ENCODE measurements around the gene PRSS38. TPM values are rescaled to one million over a fixed set of nuclear protein-coding genes. Genes with fewer than 3 reads are reported as not detected.

Gene PRSS38
- polyA plus RNA-seq, 1 donor (not counting 4 experiments of a cell fraction or from before 2014, with no cell fraction given): not detected

DNA sequence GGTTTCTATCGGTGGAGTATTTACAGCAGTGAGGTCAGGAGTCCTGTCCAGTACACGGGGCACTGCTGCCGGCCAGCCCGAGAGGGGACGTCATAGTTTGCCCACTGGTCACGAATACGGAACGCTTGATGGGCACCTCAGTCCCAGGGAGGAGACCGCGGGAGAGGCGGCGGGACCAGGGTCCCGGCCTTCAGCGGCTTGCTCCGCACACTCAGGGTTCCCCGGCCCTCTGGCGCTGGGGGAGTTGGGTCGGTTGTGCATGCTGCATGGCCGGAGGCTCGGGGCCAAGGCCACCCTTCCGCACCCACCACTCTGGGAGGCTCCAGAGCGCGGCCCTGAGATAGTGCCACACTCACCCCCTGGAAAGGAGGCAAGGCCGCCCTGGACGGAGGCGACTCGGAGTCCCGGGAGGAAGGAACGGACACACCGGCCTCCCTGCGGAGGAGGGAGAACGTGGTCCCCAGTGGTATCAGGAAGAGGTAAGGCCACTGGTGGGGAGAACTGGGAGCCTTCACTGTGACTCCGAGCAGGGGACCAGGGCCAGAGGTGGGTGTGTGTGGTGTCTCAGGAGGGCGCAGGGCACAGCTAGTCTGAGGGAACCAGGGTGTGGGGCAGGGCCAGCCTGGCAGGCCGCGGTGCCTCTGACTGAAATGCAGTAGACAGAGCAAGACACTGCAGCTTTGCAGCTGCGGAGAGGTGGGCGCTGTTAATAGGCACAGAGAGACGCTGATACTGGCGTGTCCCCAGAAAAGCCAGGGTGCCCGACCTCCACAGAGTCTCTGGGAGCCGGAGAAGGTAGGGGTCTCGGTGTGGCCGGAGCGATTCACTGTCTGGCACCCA, 28.6 kb upstream of the PRSS38 start:
- peak overlapping the region; percentile 48 for H2AFZ ChIP-seq (ENCODE audit: control insufficient read depth, low read length)
- H3K9me3 ChIP-seq (ENCODE audit: control insufficient read depth, low read depth, low read length): no peaks in the 10 kb centered on the region
- TF ChIP-seq CTCF (optimal IDR thresholded peaks at IDR 0.05 in 1 of 3, IDR thresholded peaks at IDR 0.05 in 1 of 3, conservative IDR thresholded peaks at IDR 0.05 in 1 of 3; ENCODE audit: extremely low read depth in 1 of 3, insufficient read depth in 2 of 3, low read length in 3 of 3): no peak
- no peak for TF ChIP-seq EZH2 (IDR thresholded peaks at IDR 0.05; ENCODE audit: low read length)
- dilution Hi-C loops (cut with MboI; ENCODE audit: extremely low pct_ligation_motif_present, low sequenced_read_pairs): no loop called here
- no peaks in the 10 kb centered on the region for H4K20me1 ChIP-seq (ENCODE audit: control insufficient read depth, extremely low read depth, insufficient read depth, low read length)
- H3K4me2 ChIP-seq (ENCODE audit: control insufficient read depth, extremely low read depth, insufficient read depth, low read depth, low read length): peak overlapping the region; percentile 88
- H3K9ac ChIP-seq (ENCODE audit: control insufficient read depth, extremely low read depth, insufficient read depth, low read length): peak overlapping the region; percentile 62
- peaks cover 3 to 4% of the 10 kb centered on the region in 2 experiments for H3K36me3 ChIP-seq (ENCODE audit: control insufficient read depth in 2 of 2, extremely low read depth in 1 of 2, insufficient read depth in 2 of 2, low read length in 2 of 2)
- H3K27me3 ChIP-seq (ENCODE audit: control insufficient read depth, extremely low read depth, insufficient read depth, low read length): peaks cover 4% of the 10 kb centered on the region
- FAIRE-seq: no peak
- peak overlapping the region; percentile 56 to 67 (median 58) for H3K4me3 ChIP-seq (ENCODE audit: control insufficient read depth in 2 of 3, extremely low read depth in 1 of 3, insufficient read depth in 2 of 3, low read depth in 1 of 3, low read length in 3 of 3)
- H3K9me1 ChIP-seq (ENCODE audit: control insufficient read depth, extremely low read depth, insufficient read depth, low read length): no peaks in the 10 kb centered on the region
- H3K27ac ChIP-seq (ENCODE audit: control insufficient read depth, insufficient read depth, low read length): peak overlapping the region; percentile 36
- H3K79me2 ChIP-seq (ENCODE audit: control insufficient read depth, insufficient read depth, low read length): no peaks in the 10 kb centered on the region
- peaks cover 6% of the 10 kb centered on the region for H3K4me1 ChIP-seq (ENCODE audit: control insufficient read depth, extremely low read depth, insufficient read depth, low read length)
- no peak for DNase-seq (ENCODE audit: low read depth, low spot score)

- H2AFZ ChIP-seq (ENCODE audit: control insufficient read depth, low read length): peak overlapping the region; percentile 48
- no peaks in the 10 kb centered on the region for H4K20me1 ChIP-seq (ENCODE audit: control insufficient read depth, extremely low read depth, insufficient read depth, low read length)
- H3K9me1 ChIP-seq (ENCODE audit: control insufficient read depth, extremely low read depth, insufficient read depth, low read length): no peaks in the 10 kb centered on the region
- peak; percentile 90 for DNase-seq (ENCODE audit: low read depth, low spot score)
- no peaks in the 10 kb centered on the region for H3K79me2 ChIP-seq (ENCODE audit: control insufficient read depth, insufficient read depth, low read length)
- H3K9me3 ChIP-seq (ENCODE audit: control insufficient read depth, low read depth, low read length): no peaks in the 10 kb centered on the region
- peak overlapping the region; percentile 88 for H3K4me2 ChIP-seq (ENCODE audit: control insufficient read depth, extremely low read depth, insufficient read depth, low read depth, low read length)
- H3K9ac ChIP-seq (ENCODE audit: control insufficient read depth, extremely low read depth, insufficient read depth, low read length): peak overlapping the region; percentile 62
- peak overlapping the region; percentile 36 for H3K27ac ChIP-seq (ENCODE audit: control insufficient read depth, insufficient read depth, low read length)
- dilution Hi-C loops (cut with MboI; ENCODE audit: extremely low pct_ligation_motif_present, low sequenced_read_pairs): no loop called here
- no peaks in the 10 kb centered on the region for H3K36me3 ChIP-seq (ENCODE audit: control insufficient read depth in 2 of 2, extremely low read depth in 1 of 2, insufficient read depth in 2 of 2, low read length in 2 of 2)
- peak; percentile 41 for FAIRE-seq
- no peak for TF ChIP-seq EZH2 (IDR thresholded peaks at IDR 0.05; ENCODE audit: low read length)
- TF ChIP-seq CTCF (optimal IDR thresholded peaks at IDR 0.05 in 1 of 3, IDR thresholded peaks at IDR 0.05 in 1 of 3, conservative IDR thresholded peaks at IDR 0.05 in 1 of 3; ENCODE audit: extremely low read depth in 1 of 3, insufficient read depth in 2 of 3, low read length in 3 of 3): no peak
- peaks cover 4% of the 10 kb centered on the region for H3K27me3 ChIP-seq (ENCODE audit: control insufficient read depth, extremely low read depth, insufficient read depth, low read length)
- peak overlapping the region; percentile 56 to 67 (median 58) for H3K4me3 ChIP-seq (ENCODE audit: control insufficient read depth in 2 of 3, extremely low read depth in 1 of 3, insufficient read depth in 2 of 3, low read depth in 1 of 3, low read length in 3 of 3)
- H3K4me1 ChIP-seq (ENCODE audit: control insufficient read depth, extremely low read depth, insufficient read depth, low read length): peaks cover 6% of the 10 kb centered on the region
Measured at GRCh38 chr1:227787513-227788270, 27.8 kb upstream of the PRSS38 start.
